ENCODE measurements around the gene PSAPL1.

The PSAPL1 gene

GRCh38 chr4:7416745-7417432 is 17.8 kb downstream of the PSAPL1 start:
- no peak for DNase-seq

- no peak for DNase-seq
Observed at GRCh38 chr4:7415927-7416686, 18.6 kb downstream of the PSAPL1 start.

DNA sequence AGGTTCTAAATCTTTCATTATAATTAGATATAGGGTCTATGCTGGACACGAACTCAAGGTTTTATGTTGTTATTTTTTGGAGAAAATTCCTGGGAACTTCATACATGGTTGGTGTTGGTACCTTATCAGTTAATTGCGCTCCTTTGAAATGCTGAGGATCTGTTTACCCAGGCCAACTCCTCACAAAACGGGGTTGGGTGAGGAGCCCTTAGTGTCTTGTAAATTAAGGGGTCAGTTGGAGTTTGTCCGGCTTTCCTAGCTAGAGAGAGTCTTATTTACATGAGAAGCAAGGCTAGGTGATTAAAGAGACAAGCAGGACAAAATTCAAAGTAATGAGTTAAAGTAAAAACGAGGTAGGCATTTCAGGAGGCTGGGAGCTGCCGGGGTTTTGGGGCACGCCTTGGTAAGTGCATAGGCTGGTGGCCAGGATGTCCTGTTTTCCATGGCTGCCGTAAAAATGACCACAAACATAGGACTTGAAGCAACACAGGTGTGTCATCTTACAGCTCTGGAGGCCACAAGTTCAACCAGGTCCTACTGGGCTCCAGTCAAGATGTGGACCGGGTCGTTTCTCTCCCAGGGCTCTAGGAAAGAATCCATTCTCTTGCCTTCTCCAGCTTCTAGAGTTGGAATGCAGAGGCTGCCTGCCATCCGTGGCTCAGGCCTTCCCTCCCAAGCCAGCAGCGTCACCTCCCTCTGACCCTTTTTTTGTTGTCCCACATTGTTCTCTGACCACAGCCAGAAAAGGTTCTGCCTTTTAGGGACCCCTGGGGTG is 19.8 kb downstream of the PSAPL1 start:
- no peak for DNase-seq

DNA sequence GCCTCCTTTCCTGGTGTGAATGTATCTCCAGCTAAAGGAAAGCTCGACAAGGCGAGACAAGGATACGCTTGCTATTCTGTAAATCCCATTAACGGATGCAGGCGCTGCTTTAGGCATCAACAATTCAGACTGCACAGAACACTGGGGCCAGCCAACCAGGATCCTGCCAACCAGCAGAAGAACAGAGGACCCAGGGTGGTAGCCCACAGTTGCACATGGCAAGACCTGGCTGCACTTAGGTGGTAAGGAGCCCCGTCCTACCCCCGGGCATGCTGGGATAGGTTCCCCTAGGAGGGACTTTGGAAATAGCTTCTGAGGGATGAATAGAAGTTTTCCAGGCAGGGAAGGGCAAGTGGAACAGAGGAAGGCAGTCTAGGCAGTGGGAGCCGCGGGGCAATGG is 20.7 kb downstream of the PSAPL1 start:
- DNase-seq = no peak

GRCh38 chr4:7412554-7412912 is 22.2 kb downstream of the PSAPL1 start:
- no peak for DNase-seq

DNA sequence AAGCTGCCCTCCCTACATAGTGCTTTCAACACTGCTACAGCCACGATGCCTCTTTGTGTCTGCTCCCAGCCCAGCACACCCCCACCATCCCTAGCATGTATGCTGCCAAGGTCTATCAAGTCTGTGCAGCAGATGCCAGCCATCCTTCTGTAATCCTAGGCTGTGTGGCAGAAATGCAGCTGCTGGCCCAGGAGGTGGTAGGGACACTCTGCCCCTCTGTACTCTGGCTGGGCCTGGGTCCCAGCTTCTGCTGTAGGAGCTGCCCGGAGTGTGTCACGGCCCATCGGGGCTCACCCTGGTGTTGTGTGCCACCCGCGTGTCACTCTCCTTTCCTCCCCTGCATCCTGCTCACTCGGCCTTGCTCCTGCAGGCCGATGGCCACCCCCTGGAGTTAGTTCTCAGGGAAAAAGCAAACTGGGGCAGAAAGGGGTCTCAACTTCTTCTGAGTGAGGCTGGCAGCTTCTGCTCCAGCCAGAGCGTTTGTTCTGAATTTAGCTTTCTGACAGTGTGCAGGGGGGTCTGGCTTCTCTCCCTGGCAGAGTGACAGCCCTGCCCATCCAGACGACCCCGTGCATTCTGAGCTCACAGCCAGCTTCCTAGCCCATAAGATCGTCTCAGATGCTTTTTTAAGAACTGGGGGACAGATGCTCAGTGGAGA is 22.7 kb downstream of the PSAPL1 start:
- DNase-seq = peak; percentile 32

GRCh38 chr4:7411491-7411890 is 23.2 kb downstream of the PSAPL1 start:
- no peak for DNase-seq

GRCh38 chr4:7410446-7410845 is 24.3 kb downstream of the PSAPL1 start:
- DNase-seq = no peak

- no peak for DNase-seq
Observed at GRCh38 chr4:7408166-7408565, 26.6 kb downstream of the PSAPL1 start.

- no peak for DNase-seq
Observed at GRCh38 chr4:7403001-7403400, 31.7 kb downstream of the PSAPL1 start.

DNA sequence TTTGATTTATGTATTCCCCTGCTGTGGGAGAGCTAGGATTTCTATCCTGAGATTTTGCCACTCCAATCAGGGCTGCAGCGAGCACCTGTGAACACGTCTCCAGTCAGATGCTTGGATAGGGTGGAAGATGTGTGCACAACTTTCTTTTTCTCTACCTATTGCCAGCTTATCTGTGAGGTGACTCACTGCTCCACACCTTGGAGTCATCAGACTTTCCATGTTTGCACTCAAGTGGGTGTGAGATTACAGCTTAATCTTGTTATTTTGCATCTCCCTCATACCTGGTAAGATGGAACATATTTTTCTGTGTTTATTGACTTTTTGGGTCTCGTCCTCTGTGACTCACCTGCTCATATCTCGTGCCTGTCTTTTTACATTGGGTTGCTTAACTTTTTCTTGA is 32.2 kb downstream of the PSAPL1 start:
- DNase-seq = no peak

GRCh38 chr4:7400671-7401298 is 33.9 kb downstream of the PSAPL1 start:
- no peak for DNase-seq

- DNase-seq = no peak
Observed at GRCh38 chr4:7399440-7400234, 35.1 kb downstream of the PSAPL1 start.

DNA sequence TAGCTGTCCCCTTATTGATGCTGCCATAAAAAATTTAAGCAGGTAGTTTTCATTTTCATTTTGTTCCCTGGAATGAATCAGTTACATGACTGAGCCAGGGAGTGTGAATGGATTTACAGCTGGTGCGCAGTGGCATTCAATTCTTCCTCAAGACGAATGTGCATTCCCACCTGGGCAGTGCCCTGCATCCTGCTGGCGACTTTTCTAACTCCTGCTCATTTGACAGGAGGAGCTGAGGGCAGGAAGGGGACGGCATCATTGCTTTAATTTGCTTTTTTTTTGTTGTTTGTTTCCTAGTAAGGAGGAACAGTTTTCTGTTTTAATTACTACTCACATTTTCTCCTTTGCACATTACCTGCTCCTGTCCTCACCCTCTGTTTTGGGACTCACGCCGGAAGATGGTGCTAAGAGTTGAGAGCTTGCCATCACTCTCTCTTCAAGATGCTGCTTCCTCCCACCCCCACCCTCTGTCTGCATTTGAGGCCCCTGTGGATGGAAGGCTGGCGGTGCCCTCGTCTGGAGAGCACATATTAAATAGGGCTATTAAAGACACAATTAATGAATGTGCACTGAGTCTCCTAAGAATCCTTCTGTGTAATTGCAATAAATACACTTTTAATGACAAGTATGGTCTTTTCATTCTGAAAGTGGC is 35.8 kb downstream of the PSAPL1 start:
- DNase-seq = no peak

DNA sequence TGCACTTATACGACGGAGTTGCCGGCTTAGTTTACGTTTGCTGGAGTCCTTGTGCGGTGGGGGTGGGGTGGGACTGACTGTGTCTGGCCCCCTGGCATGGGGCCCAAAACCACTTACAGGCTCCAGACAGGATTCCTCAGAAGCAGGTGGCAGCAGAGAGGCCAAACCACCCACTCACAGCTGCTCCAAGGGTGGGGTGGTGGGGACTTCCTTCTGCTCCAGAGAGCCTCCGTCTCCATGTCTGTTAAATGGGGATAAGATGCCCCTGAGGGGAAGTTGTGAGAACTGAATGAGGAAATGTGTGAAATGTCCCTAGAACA is 36.7 kb downstream of the PSAPL1 start:
- DNase-seq = peak; percentile 53

DNA sequence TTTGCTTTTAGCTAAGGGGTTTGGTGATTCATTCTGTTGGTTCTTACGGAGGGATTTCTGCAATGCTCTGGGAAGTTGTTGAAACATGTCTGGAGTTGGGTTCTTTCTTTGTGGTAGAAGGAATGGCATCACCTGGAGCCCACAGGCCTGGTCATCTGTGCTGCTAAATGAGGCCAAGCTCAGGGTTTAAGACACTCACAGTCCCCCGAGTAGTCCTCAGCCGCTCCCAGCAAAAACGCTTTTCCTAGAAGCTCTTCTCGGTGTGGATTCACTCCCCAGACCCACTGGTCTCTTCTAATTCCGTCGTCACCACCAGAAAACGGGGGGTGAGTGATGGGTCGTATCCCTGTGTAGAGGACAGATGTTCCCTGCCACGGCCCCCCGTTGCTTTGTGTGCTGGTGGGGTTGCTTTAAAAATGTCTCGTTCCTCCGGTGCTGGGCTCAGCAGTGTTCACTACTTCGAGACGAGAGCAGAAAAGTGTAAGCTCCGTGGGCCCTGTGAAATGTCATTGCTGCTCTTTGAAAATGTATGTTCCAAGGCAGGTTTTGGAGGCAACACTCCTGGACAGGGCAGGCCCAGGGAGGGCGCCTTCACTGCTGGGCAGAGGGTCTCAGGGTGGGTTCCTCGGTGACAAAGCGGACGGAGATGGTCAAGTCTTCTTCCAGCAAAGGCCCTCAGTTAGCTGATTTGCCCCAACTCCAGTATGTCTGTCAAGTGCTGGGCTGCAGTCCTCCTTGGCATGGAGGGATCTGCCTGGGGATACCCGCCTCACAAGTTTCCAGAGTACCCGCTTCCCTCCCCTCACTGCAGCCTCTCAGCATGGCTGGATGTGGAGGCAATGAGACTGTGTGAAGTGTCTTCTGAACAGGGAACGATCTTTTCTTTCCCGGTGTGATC is 37.3 kb downstream of the PSAPL1 start:
- no peak for DNase-seq

DNA sequence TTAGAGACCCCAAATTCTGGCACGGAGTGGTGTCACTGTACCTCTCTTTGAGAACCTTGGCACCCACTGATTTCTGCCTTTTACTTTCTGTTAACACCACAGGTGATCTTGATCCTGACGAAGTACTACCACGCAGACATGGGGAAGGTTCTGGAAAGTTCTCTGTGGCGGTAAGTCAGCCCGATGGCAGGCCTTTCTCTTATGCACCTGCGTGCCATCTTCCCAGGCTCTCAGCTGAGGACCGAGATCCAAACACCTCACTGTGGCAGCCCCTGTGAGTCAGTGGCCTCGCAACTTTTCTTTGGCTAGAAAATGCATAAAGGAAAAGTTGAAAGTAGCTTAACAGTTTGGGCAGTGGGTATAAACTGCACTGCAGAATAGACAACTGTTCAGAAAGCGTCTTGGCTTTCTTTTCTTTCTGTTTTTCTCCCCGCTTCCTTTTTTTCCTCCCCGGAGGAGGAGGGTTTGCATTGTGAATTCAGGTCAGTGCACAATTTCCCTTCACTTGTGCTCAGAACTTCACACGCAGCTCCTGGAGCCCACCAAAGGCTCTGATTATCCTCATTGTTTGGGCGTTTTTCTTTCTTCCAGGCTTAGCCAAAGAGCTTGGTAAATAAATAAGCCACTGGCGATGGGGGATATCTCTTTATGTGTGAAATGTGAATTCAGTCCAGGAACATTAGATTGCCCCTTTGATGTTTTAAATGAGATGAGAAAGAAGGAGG is 38.4 kb downstream of the PSAPL1 start:
- DNase-seq = no peak

- no peak for DNase-seq
Observed at GRCh38 chr4:7395645-7396044, 39.1 kb downstream of the PSAPL1 start.

GRCh38 chr4:7394681-7395451 is 39.9 kb downstream of the PSAPL1 start:
- DNase-seq = no peak
